Central memory CD4-positive, alpha-beta T cell (primary cell): ENCODE measurements around the gene CENPX.

ENCODE experiments used
- DNase-seq: peaks from one replicate; pipeline ENCODE4 v3.0.0; 2022

The CENPX gene

DNA sequence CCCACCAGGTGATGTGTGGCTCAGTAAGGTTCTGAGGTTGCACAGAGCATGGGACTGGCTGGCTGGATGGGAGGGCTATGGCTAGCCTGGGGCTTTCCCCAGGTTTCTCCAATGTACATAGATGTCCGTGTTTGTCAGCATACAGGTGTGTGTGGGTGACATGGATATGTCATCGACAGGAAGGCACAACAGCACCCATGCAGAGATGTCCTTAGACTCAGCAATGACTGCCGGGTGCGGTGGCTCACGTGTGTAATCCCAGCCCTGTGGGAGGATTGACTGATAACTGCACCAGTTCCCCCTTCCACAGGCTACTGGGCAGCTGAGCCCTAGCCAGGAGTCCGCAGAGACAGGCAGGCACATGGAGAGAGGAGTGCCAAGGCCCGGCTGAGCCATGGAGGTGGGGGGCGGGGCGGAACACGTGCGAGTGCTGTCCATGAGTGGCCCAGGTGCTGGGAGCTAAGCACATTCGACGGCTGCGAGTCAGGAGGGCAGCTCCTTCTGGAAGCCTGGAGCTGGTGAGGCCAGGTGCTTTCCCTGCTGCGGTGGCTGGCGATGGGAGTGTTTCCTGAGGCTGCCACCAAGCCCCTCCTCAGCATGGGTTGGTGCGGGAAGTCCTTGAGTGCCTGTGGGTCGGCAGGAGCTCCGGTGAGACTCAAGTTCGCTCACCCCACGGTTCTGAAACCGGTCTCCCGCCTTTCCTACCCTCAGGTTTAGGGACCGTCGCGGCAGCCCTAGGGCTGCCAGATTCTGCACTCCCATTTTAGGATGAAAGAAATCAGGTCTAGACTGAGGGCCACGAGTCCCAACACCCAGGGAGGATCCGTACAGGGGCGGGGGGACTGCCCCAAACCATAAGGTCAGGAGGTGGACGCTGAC is 46.1 kb downstream of the CENPX start:
- DNase-seq = no peak

DNA sequence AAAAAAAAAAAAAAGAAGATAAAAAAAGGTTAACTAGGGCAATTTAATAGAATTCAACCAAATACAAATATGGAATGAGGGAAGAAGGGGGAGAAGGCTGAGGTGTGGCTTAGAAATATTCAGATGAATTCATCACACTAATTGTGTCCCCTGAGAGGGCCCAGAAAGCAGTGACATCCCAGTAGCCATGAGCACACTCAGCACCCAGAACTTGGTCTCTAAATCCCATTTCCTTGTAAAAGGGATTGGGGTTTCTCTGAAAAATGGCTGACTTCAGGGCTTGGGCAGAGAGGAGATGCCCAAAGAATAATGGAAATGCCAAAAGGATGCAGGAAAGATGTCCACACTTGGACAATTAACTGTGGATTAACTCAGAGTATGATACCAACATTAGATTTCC is 49.2 kb downstream of the CENPX start:
- DNase-seq = no peak

DNA sequence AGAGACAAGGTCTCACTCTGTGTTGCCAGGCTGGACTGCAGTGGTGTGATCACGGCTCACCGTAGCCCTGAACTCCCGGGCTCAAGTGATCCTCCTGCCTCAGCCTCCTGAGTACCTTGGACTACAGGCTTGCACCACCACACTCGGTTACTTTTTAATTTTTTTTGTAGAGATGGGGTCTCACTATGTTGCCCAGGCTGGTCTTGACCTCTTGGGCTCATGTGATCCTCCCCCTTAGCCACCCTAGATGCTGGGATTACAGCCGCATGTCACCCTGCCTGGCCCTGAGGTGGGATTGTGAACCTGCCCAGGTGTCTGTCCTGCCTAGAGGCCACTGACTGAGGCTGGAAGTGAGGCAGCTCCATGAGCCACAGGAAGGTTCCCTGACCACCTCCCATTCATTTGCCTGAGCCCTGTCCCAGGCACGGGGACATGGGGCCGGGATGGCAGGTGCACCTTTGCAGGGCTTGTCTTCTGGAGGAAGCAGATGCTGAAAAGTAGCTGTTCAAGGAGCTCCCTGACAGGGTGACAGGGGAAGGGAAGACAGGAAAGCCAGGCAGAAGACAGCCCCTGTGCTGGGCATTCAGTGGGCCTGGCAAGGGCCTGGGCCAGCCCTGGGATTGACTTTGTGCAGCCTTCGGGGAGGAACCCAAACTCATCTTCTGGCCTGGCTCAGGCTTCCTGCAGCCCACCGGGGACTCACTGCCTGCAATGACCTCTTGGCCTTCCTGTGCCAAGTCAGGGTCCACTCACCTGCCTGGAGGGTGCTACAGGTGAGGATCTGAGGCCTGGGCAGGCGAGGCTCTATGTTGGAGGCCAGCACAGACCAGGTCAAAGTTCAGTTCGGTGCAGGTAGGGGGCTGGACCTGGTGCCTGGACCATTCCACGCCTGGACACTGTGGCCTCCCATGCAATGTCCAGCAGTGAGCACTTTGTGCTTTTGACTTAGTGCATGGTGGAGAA is 53.5 kb downstream of the CENPX start:
- no peak for DNase-seq
